ENCODE measurements around the gene LRRC8C. TPM values are rescaled to one million over a fixed set of nuclear protein-coding genes. Genes with fewer than 3 reads are reported as not detected.

The LRRC8C gene
- total and polyA plus RNA-seq, 2 of the 8 experiments (the other 6 are each of a cell fraction or from before 2014, with no cell fraction given), result 1.1 to 2.1 TPM

DNA sequence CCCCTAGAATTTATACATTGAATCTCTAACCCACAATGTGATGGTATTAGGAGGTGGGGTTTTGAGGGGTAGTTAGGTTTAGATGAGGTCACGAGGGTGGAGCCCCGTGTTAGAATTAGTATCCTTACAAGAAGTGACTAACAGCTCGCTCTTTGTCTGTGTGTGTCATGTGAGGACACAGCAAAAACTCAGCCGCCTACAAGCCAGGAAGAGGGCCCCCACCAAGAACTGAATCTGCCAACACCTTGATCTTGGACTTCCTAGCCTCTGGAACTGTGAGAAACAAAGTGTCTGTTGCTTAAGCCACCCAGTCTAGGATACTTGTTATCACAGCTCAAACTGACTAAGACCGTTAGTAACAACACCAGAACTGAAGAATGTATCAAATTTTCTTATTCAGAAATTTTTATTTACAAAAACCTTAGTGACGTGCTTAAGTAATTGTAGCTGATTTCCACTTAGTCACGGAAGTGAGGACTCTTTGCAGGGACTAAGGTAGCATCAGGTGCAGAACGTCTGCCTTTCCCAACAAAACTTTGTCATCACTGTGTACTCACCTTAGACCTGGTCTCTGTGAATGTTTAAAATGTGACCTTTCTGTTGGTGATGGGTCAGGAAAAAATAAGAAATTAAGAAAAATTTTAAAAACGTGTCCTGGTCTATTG, 24.5 kb upstream of the LRRC8C start (continued):
- TF ChIP-seq, protein P1, sequence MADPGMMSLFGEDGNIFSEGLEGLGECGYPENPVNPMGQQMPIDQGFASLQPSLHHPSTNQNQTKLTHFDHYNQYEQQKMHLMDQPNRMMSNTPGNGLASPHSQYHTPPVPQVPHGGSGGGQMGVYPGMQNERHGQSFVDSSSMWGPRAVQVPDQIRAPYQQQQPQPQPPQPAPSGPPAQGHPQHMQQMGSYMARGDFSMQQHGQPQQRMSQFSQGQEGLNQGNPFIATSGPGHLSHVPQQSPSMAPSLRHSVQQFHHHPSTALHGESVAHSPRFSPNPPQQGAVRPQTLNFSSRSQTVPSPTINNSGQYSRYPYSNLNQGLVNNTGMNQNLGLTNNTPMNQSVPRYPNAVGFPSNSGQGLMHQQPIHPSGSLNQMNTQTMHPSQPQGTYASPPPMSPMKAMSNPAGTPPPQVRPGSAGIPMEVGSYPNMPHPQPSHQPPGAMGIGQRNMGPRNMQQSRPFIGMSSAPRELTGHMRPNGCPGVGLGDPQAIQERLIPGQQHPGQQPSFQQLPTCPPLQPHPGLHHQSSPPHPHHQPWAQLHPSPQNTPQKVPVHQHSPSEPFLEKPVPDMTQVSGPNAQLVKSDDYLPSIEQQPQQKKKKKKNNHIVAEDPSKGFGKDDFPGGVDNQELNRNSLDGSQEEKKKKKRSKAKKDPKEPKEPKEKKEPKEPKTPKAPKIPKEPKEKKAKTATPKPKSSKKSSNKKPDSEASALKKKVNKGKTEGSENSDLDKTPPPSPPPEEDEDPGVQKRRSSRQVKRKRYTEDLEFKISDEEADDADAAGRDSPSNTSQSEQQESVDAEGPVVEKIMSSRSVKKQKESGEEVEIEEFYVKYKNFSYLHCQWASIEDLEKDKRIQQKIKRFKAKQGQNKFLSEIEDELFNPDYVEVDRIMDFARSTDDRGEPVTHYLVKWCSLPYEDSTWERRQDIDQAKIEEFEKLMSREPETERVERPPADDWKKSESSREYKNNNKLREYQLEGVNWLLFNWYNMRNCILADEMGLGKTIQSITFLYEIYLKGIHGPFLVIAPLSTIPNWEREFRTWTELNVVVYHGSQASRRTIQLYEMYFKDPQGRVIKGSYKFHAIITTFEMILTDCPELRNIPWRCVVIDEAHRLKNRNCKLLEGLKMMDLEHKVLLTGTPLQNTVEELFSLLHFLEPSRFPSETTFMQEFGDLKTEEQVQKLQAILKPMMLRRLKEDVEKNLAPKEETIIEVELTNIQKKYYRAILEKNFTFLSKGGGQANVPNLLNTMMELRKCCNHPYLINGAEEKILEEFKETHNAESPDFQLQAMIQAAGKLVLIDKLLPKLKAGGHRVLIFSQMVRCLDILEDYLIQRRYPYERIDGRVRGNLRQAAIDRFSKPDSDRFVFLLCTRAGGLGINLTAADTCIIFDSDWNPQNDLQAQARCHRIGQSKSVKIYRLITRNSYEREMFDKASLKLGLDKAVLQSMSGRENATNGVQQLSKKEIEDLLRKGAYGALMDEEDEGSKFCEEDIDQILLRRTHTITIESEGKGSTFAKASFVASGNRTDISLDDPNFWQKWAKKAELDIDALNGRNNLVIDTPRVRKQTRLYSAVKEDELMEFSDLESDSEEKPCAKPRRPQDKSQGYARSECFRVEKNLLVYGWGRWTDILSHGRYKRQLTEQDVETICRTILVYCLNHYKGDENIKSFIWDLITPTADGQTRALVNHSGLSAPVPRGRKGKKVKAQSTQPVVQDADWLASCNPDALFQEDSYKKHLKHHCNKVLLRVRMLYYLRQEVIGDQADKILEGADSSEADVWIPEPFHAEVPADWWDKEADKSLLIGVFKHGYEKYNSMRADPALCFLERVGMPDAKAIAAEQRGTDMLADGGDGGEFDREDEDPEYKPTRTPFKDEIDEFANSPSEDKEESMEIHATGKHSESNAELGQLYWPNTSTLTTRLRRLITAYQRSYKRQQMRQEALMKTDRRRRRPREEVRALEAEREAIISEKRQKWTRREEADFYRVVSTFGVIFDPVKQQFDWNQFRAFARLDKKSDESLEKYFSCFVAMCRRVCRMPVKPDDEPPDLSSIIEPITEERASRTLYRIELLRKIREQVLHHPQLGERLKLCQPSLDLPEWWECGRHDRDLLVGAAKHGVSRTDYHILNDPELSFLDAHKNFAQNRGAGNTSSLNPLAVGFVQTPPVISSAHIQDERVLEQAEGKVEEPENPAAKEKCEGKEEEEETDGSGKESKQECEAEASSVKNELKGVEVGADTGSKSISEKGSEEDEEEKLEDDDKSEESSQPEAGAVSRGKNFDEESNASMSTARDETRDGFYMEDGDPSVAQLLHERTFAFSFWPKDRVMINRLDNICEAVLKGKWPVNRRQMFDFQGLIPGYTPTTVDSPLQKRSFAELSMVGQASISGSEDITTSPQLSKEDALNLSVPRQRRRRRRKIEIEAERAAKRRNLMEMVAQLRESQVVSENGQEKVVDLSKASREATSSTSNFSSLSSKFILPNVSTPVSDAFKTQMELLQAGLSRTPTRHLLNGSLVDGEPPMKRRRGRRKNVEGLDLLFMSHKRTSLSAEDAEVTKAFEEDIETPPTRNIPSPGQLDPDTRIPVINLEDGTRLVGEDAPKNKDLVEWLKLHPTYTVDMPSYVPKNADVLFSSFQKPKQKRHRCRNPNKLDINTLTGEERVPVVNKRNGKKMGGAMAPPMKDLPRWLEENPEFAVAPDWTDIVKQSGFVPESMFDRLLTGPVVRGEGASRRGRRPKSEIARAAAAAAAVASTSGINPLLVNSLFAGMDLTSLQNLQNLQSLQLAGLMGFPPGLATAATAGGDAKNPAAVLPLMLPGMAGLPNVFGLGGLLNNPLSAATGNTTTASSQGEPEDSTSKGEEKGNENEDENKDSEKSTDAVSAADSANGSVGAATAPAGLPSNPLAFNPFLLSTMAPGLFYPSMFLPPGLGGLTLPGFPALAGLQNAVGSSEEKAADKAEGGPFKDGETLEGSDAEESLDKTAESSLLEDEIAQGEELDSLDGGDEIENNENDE (IDR thresholded peaks at IDR 0.05; ENCODE audit: insufficient replicate concordance, low read length), result no peak
- TF ChIP-seq YY1 (IDR thresholded peaks at IDR 0.05; ENCODE audit: low read depth, low read length), result no peak
- no peak for TF ChIP-seq CBX8 (IDR thresholded peaks at IDR 0.05; ENCODE audit: borderline replicate concordance, low read depth, low read length)
- no peak for TF ChIP-seq TAF1 (IDR thresholded peaks at IDR 0.05; ENCODE audit: low read depth, low read length)
- TF ChIP-seq ASH2L (IDR thresholded peaks at IDR 0.05; ENCODE audit: low read length), result no peak
- no peak for TF ChIP-seq CHD1 (IDR thresholded peaks at IDR 0.05; ENCODE audit: low read depth, low read length)
- TF ChIP-seq RBBP5 (IDR thresholded peaks at IDR 0.05; ENCODE audit: borderline replicate concordance, low read depth, low read length), result no peak

Measured in H1 (cell line).